ENCODE measurements around the gene TLR3.
A peak's percentile ranks its signal among the peaks of the same experiment; 100 is the strongest.

The TLR3 gene

DNA sequence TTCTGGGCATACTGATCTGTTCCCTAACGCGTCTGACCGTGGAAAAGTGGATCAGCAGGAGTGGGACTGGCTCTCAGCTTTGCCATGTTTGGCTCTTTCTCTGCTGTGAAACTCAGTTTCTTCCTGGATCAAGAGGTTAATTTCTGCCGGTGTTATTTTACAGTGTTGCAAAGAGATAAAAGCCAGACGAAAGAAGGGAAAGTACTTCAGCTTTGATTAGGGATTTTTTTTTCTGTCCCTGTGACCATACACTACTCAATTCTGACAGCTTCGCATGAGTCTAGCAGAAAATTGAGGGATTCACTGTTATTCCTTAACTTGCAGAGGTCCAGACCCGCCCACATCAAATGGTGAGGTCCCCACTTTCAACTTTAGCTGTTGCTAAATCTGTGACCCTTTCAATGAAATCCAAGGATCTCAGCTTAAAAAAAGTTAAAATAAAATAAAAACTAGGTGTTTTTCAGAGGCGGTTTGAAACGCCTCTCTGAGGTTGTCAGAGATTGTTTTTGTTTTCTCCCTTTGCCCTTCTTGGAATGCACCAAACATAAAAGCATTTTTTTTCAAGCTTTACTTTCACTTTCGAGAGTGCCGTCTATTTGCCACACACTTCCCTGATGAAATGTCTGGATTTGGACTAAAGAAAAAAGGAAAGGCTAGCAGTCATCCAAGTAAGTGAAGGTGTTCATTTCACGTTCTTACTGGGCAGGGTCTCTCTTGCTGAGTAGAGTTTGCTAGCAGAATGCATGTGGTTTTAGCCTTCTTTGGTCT, at the start of gene TLR3:
TSS of gene TLR3 (plus strand) at position 576 of the 768 bp plus-strand sequence. CDS start 7,464 bp downstream, outside the sequence.
- H4K20me1 ChIP-seq (ENCODE audit: insufficient read depth, low read length): no peaks in the 10 kb centered on the region
- peak within 1 kb of the TSS; percentile 72 for H3K4me2 ChIP-seq (ENCODE audit: insufficient read depth, low read length)
- peak within 1 kb of the TSS; percentile 85 for H2AFZ ChIP-seq (ENCODE audit: low read depth, low read length)
- H3K4me1 ChIP-seq (ENCODE audit: insufficient read depth, low read length): peaks cover 20% of the 10 kb centered on the region
- peak within 1 kb of the TSS; percentile 59 for H3K9ac ChIP-seq (ENCODE audit: low read depth, low read length)
- H3K27me3 ChIP-seq (ENCODE audit: insufficient read depth, low read length, poor library complexity): no peaks in the 10 kb centered on the region
- H3K27ac ChIP-seq (ENCODE audit: low read length): peak within 1 kb of the TSS; percentile 64
- no peaks in the 10 kb centered on the region for H3K9me3 ChIP-seq (ENCODE audit: insufficient read depth, low read length, severe bottlenecking)
- H3K4me3 ChIP-seq (ENCODE audit: low read depth in 1 of 2, low read length in 2 of 2): peak within 1 kb of the TSS; percentile 68 to 70
- peak; percentile 65 for ATAC-seq (ENCODE audit: insufficient read depth, low read depth)
- DNase-seq: peak; percentile 26
- no peaks in the 10 kb centered on the region for H3K36me3 ChIP-seq (ENCODE audit: insufficient read depth, low read length)
- no peaks in the 10 kb centered on the region for H3K79me2 ChIP-seq (ENCODE audit: insufficient read depth, low read length)
- no peak for TF ChIP-seq EZH2 (IDR thresholded peaks at IDR 0.05; ENCODE audit: borderline replicate concordance, low read depth, low read length, severe bottlenecking)
- TF ChIP-seq CTCF (IDR thresholded peaks at IDR 0.05; ENCODE audit: borderline replicate concordance, extremely low read depth, low read length, poor library complexity, severe bottlenecking): no peak

GRCh38 chr4:186019269-186019668, 49.7 kb upstream of the TLR3 start:
- Histone ChIP-seq H3K4me3 (ENCODE audit: low read depth in 1 of 2, low read length in 2 of 2) (no peak overlapping the region), H3K79me2 (ENCODE audit: insufficient read depth, low read length) (no peaks in the 10 kb centered on the region), H3K36me3 (ENCODE audit: insufficient read depth, low read length) (no peaks in the 10 kb centered on the region), H3K27me3 (ENCODE audit: insufficient read depth, low read length, poor library complexity) (no peaks in the 10 kb centered on the region), H2AFZ (ENCODE audit: low read depth, low read length) (no peak overlapping the region), H4K20me1 (ENCODE audit: insufficient read depth, low read length) (no peaks in the 10 kb centered on the region), H3K9me3 (ENCODE audit: insufficient read depth, low read length, severe bottlenecking) (no peaks in the 10 kb centered on the region), H3K27ac (ENCODE audit: low read length) (no peak overlapping the region), H3K4me1 (ENCODE audit: insufficient read depth, low read length) (no peaks in the 10 kb centered on the region), H3K4me2 (ENCODE audit: insufficient read depth, low read length) (no peak overlapping the region), H3K9ac (ENCODE audit: low read depth, low read length) (no peak overlapping the region)
- no peak for TF ChIP-seq EZH2 (IDR thresholded peaks at IDR 0.05; ENCODE audit: borderline replicate concordance, low read depth, low read length, severe bottlenecking)
- TF ChIP-seq CTCF (IDR thresholded peaks at IDR 0.05; ENCODE audit: borderline replicate concordance, extremely low read depth, low read length, poor library complexity, severe bottlenecking): no peak
- ATAC-seq (ENCODE audit: insufficient read depth, low read depth): no peak
- no peak for DNase-seq

DNA sequence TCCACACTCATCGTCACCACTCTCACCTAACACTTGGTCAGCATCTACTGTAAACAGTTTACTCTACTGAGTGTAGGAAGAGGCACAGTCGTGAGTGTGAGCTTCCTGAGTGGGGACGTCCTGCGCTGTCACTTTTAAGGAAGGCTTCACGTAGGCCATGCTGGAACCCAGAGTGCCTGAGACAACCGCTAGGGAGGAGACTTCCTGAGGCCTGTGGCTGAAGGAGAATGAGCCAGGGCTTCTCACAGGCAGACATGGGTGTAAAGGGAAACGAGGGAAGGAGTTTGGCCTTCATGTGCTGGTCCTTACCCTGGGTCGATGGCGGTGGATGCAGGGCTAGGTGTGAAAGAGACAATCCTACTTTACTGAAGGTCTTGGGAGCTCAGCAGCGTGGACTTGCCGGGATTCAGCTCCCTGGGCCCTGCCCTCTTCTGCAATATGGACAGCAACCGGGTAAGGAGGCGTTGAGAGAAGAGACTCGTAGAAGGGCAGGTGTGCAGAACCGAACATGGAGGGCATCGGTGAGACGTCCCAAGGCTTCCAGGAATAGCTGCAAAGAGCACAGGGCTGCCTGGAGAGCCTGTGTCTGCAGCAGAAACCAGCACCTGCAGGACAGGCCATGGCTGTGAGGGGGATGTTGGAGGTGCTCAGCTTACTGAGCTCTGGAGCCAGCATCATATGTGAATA, 48.7 kb upstream of the TLR3 start:
- Histone ChIP-seq H3K27ac (ENCODE audit: low read length) (no peak overlapping the region), H3K27me3 (ENCODE audit: insufficient read depth, low read length, poor library complexity) (no peaks in the 10 kb centered on the region), H4K20me1 (ENCODE audit: insufficient read depth, low read length) (no peaks in the 10 kb centered on the region), H3K4me1 (ENCODE audit: insufficient read depth, low read length) (no peaks in the 10 kb centered on the region), H3K79me2 (ENCODE audit: insufficient read depth, low read length) (no peaks in the 10 kb centered on the region), H3K4me2 (ENCODE audit: insufficient read depth, low read length) (no peak overlapping the region), H3K9me3 (ENCODE audit: insufficient read depth, low read length, severe bottlenecking) (no peaks in the 10 kb centered on the region), H3K9ac (ENCODE audit: low read depth, low read length) (no peak overlapping the region), H3K36me3 (ENCODE audit: insufficient read depth, low read length) (no peaks in the 10 kb centered on the region), H3K4me3 (ENCODE audit: low read depth in 1 of 2, low read length in 2 of 2) (no peak overlapping the region), H2AFZ (ENCODE audit: low read depth, low read length) (no peak overlapping the region)
- ATAC-seq (ENCODE audit: insufficient read depth, low read depth) (no peak), DNase-seq (no peak)
- TF ChIP-seq CTCF (IDR thresholded peaks at IDR 0.05; ENCODE audit: borderline replicate concordance, extremely low read depth, low read length, poor library complexity, severe bottlenecking) (no peak), EZH2 (IDR thresholded peaks at IDR 0.05; ENCODE audit: borderline replicate concordance, low read depth, low read length, severe bottlenecking) (no peak)

Measured in DND-41 (cell line).